ENCODE data around the gene COPG2. TPM values are rescaled to one million over a fixed set of nuclear protein-coding genes. Genes with fewer than 3 reads are reported as not detected.
"Not testable (repeated sequence)": the region's sequence is repeated elsewhere in the genome, so short reads cannot be mapped to it uniquely, and the experiment has no call there.

COPG2 gene
- total and polyA plus RNA-seq, 2 donors (not counting 3 experiments of a cell fraction or from before 2014, with no cell fraction given): 9.4 to 11.6 TPM

GRCh38 chr7:130537894-130538293 lies 130.7 kb downstream of the COPG2 start:
- intact Hi-C loops (cut with micrococcal nuclease); H3K4me3 ChIP-seq (replicated peaks in 1 of 3; ENCODE audit: insufficient read depth in 1 of 3, low read depth in 1 of 3, low read length in 3 of 3); H3K9ac ChIP-seq (replicated peaks; ENCODE audit: extremely low read depth, insufficient read depth, low read length); H3K4me1 ChIP-seq (ENCODE audit: control insufficient read depth, extremely low read depth, insufficient read depth, low read length); H3K79me2 ChIP-seq (ENCODE audit: control insufficient read depth, insufficient read depth, low read length); H3K27me3 ChIP-seq (ENCODE audit: control insufficient read depth in 2 of 2, insufficient read depth in 2 of 2, low read length in 2 of 2); H3K4me2 ChIP-seq (ENCODE audit: insufficient read depth, low read length); H3K9me3 ChIP-seq (replicated peaks; ENCODE audit: control insufficient read depth, insufficient read depth, low read length); H2AFZ ChIP-seq (ENCODE audit: low read depth, low read length); H3K9me1 ChIP-seq (replicated peaks; ENCODE audit: control insufficient read depth, extremely low read depth, insufficient read depth, low read length); FAIRE-seq; H3K27ac ChIP-seq (ENCODE audit: insufficient read depth, low read depth, low read length); dilution Hi-C loops (cut with MboI; ENCODE audit: extremely low pct_ligation_motif_present, low sequenced_read_pairs); POLR2A ChIA-PET; CTCF ChIA-PET; H3K36me3 ChIP-seq (ENCODE audit: control insufficient read depth in 2 of 2, extremely low read depth in 1 of 2, insufficient read depth in 2 of 2, low read length in 2 of 2); H4K20me1 ChIP-seq (replicated peaks; ENCODE audit: control insufficient read depth, extremely low read depth, insufficient read depth, low read length); BruUV-seq (replicated peaks); DNase-seq (ENCODE audit: low read depth, low spot score): not testable (repeated sequence)

GRCh38 chr7:130529417-130529816 lies 139.1 kb downstream of the COPG2 start:
- H3K9me3 ChIP-seq (replicated peaks; ENCODE audit: control insufficient read depth, insufficient read depth, low read length): no peaks in the 10 kb centered on the region
- no peaks in the 10 kb centered on the region for H4K20me1 ChIP-seq (replicated peaks; ENCODE audit: control insufficient read depth, extremely low read depth, insufficient read depth, low read length)
- no peak for TF ChIP-seq EZH2 (IDR thresholded peaks at IDR 0.05; ENCODE audit: borderline replicate concordance, low read depth, low read length, severe bottlenecking)
- TF ChIP-seq JUN (IDR thresholded peaks at IDR 0.05; ENCODE audit: borderline replicate concordance, insufficient read depth, insufficient read length, low read depth): no peak
- no peak for TF ChIP-seq MAX (IDR thresholded peaks at IDR 0.05; ENCODE audit: insufficient read depth, insufficient read length)
- H2AFZ ChIP-seq (ENCODE audit: low read depth, low read length): no peak overlapping the region
- FAIRE-seq: no peak
- BruUV-seq (replicated peaks): no TSS peak
- H3K27me3 ChIP-seq (ENCODE audit: control insufficient read depth in 2 of 2, insufficient read depth in 2 of 2, low read length in 2 of 2): no peaks in the 10 kb centered on the region
- POLR2A ChIA-PET: no interaction called here
- no peaks in the 10 kb centered on the region for H3K79me2 ChIP-seq (ENCODE audit: control insufficient read depth, insufficient read depth, low read length)
- CTCF ChIA-PET: interaction anchor here (1.1 to 1.2 kb wide), 2 partner anchors 10 to 35 kb away, joined by 3 to 4 read pairs; no protein-coding TSS in a partner anchor
- intact Hi-C loops (cut with micrococcal nuclease): no loop called here
- dilution Hi-C loops (cut with MboI; ENCODE audit: extremely low pct_ligation_motif_present, low sequenced_read_pairs): no loop called here
- peaks cover 6% of the 10 kb centered on the region for H3K4me1 ChIP-seq (ENCODE audit: control insufficient read depth, extremely low read depth, insufficient read depth, low read length)
- no peak overlapping the region for H3K27ac ChIP-seq (ENCODE audit: insufficient read depth, low read depth, low read length)
- H3K36me3 ChIP-seq (ENCODE audit: control insufficient read depth in 2 of 2, extremely low read depth in 1 of 2, insufficient read depth in 2 of 2, low read length in 2 of 2): no peaks in the 10 kb centered on the region
- no peak for DNase-seq (ENCODE audit: low read depth, low spot score)
- no peaks in the 10 kb centered on the region for H3K9me1 ChIP-seq (replicated peaks; ENCODE audit: control insufficient read depth, extremely low read depth, insufficient read depth, low read length)
- no peak overlapping the region for H3K4me3 ChIP-seq (replicated peaks in 1 of 3; ENCODE audit: insufficient read depth in 1 of 3, low read depth in 1 of 3, low read length in 3 of 3)
- no peak overlapping the region for H3K9ac ChIP-seq (replicated peaks; ENCODE audit: extremely low read depth, insufficient read depth, low read length)
- H3K4me2 ChIP-seq (ENCODE audit: insufficient read depth, low read length): no peak overlapping the region

- H3K4me1 ChIP-seq (ENCODE audit: control insufficient read depth, extremely low read depth, insufficient read depth, low read length); H3K9me3 ChIP-seq (replicated peaks; ENCODE audit: control insufficient read depth, insufficient read depth, low read length); H3K36me3 ChIP-seq (ENCODE audit: control insufficient read depth in 2 of 2, extremely low read depth in 1 of 2, insufficient read depth in 2 of 2, low read length in 2 of 2); dilution Hi-C loops (cut with MboI; ENCODE audit: extremely low pct_ligation_motif_present, low sequenced_read_pairs); H4K20me1 ChIP-seq (replicated peaks; ENCODE audit: control insufficient read depth, extremely low read depth, insufficient read depth, low read length); intact Hi-C loops (cut with micrococcal nuclease); H3K27ac ChIP-seq (ENCODE audit: insufficient read depth, low read depth, low read length); H3K9me1 ChIP-seq (replicated peaks; ENCODE audit: control insufficient read depth, extremely low read depth, insufficient read depth, low read length); BruUV-seq (replicated peaks); CTCF ChIA-PET; H3K4me3 ChIP-seq (replicated peaks in 1 of 3; ENCODE audit: insufficient read depth in 1 of 3, low read depth in 1 of 3, low read length in 3 of 3); H3K27me3 ChIP-seq (ENCODE audit: control insufficient read depth in 2 of 2, insufficient read depth in 2 of 2, low read length in 2 of 2); POLR2A ChIA-PET; H3K79me2 ChIP-seq (ENCODE audit: control insufficient read depth, insufficient read depth, low read length); H2AFZ ChIP-seq (ENCODE audit: low read depth, low read length); DNase-seq (ENCODE audit: low read depth, low spot score); H3K9ac ChIP-seq (replicated peaks; ENCODE audit: extremely low read depth, insufficient read depth, low read length); FAIRE-seq; H3K4me2 ChIP-seq (ENCODE audit: insufficient read depth, low read length): not testable (repeated sequence)
These were observed 140.7 kb downstream of the COPG2 start for GRCh38 chr7:130527752-130528355.
